ENCODE data around the gene DDX1. TPM values are rescaled to one million over a fixed set of nuclear protein-coding genes. Genes with fewer than 3 reads are reported as not detected.

The DDX1 gene
- total and polyA plus RNA-seq, 2 experiments from 2014 or later: 72.6 to 101 TPM

DNA sequence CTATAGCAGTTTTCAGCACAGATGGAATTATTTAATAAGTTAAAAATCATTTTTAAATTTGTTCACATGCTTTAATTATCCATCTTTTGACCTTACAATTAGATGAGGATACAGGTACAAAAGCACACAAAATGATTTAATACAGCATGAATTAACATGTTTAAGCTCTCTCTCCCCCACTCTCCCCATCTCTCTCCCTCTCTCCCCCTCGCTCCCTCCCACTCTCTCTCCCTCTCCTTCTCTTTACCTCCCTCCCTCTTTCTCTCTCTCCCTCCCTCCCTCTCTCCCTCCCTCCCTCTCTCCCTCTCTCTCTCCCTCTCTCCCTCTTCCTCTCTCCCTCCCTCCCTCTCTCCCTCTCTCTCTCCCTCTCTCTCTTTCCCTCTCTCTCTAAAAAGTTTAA is 38.1 kb upstream of the DDX1 start:
- H4K20me1 ChIP-seq (ENCODE audit: insufficient read depth): 0 out of 2 replicates have a peak, but pooled peaks cover 3% of the 10 kb centered on the region
- no peak for TF ChIP-seq EZH2phosphoT487 (IDR thresholded peaks at IDR 0.05; ENCODE audit: insufficient read depth, low read depth)
- no peak for TF ChIP-seq EZH2 (IDR thresholded peaks at IDR 0.05; ENCODE audit: insufficient read depth, poor library complexity, severe bottlenecking)
- H3F3A ChIP-seq (ENCODE audit: insufficient read depth): no peaks in the 10 kb centered on the region
- peaks cover 25% of the 10 kb centered on the region for H3K36me3 ChIP-seq (ENCODE audit: low read depth)
- no peak overlapping the region for H3K4me2 ChIP-seq (ENCODE audit: unreplicated experiment)
- H3K9me2 ChIP-seq (ENCODE audit: insufficient read depth): no peaks in the 10 kb centered on the region
- DNase-seq: no peak
- in situ Hi-C loops (cut with MboI): no loop called here
- H2AFZ ChIP-seq: no peak overlapping the region
- H3K27me3 ChIP-seq (replicated peaks; ENCODE audit: insufficient read depth): no peaks in the 10 kb centered on the region
- no peak overlapping the region for H3K4me3 ChIP-seq
- H3K27ac ChIP-seq: no peak overlapping the region
- H3K79me2 ChIP-seq (ENCODE audit: insufficient read depth): peaks cover 57% of the 10 kb centered on the region
- no peaks in the 10 kb centered on the region for H3K4me1 ChIP-seq (ENCODE audit: insufficient read depth)
- no peak overlapping the region for H3K9ac ChIP-seq
- 72 to 91% methylated on average over 1 of the region's 1 CpG for WGBS, 2 experiments (ENCODE audit: low coverage in 1 of 2, low lambda C conversion rate in 2 of 2, missing lambda C conversion rate in 2 of 2)
- H3K9me3 ChIP-seq (ENCODE audit: low read depth): no peaks in the 10 kb centered on the region

DNA sequence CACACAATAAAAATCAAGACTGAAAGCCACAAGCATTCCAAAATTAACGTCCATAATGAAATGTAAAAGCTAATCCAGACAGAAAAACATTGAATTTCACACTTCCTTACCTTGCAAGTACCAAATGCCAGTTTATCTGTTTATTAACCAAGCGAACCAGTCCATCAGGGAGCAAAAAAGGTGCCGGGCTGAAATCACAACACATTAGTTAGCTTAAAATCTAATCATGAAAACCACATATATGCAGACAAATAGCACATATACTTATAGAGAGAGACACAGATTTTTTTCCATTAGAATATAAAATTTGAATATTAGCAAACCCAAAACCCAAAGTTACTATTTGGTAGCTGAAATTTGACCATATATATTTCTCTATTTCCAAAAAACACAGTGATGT is 37.7 kb upstream of the DDX1 start:
- Histone ChIP-seq H3K9me3 (ENCODE audit: low read depth) (no peaks in the 10 kb centered on the region), H3K4me3 (no peak overlapping the region), H3K79me2 (ENCODE audit: insufficient read depth) (peaks cover 62% of the 10 kb centered on the region), H3K4me1 (ENCODE audit: insufficient read depth) (0 out of 2 replicates have a peak, but pooled peaks cover under 1% of the 10 kb centered on the region), H4K20me1 (ENCODE audit: insufficient read depth) (0 out of 2 replicates have a peak, but pooled peaks cover 3% of the 10 kb centered on the region), H3K36me3 (ENCODE audit: low read depth) (peaks cover 23% of the 10 kb centered on the region), H3K9ac (no peak overlapping the region), H3K9me2 (ENCODE audit: insufficient read depth) (no peaks in the 10 kb centered on the region), H3F3A (ENCODE audit: insufficient read depth) (no peaks in the 10 kb centered on the region), H2AFZ (no peak overlapping the region), H3K4me2 (ENCODE audit: unreplicated experiment) (no peak overlapping the region), H3K27me3 (replicated peaks; ENCODE audit: insufficient read depth) (no peaks in the 10 kb centered on the region), H3K27ac (no peak overlapping the region)
- no peak for DNase-seq
- TF ChIP-seq EZH2phosphoT487 (IDR thresholded peaks at IDR 0.05; ENCODE audit: insufficient read depth, low read depth) (no peak), EZH2 (IDR thresholded peaks at IDR 0.05; ENCODE audit: insufficient read depth, poor library complexity, severe bottlenecking) (no peak)
- in situ Hi-C loops (cut with MboI): no loop called here
- WGBS, 2 experiments (ENCODE audit: low coverage in 1 of 2, low lambda C conversion rate in 2 of 2, missing lambda C conversion rate in 2 of 2): 91 to 93% methylated on average over 3 of the region's 3 CpGs

GRCh38 chr2:15554525-15555218 is 37.0 kb upstream of the DDX1 start:
- Histone ChIP-seq H3K9ac (no peak overlapping the region), H3K4me1 (ENCODE audit: insufficient read depth) (peaks cover 8% of the 10 kb centered on the region; the same call in 1 of the 2 replicates), H3K79me2 (ENCODE audit: insufficient read depth) (peaks cover 69% of the 10 kb centered on the region), H2AFZ (no peak overlapping the region), H3K4me2 (ENCODE audit: unreplicated experiment) (no peak overlapping the region), H3F3A (ENCODE audit: insufficient read depth) (no peaks in the 10 kb centered on the region), H3K9me3 (ENCODE audit: low read depth) (no peaks in the 10 kb centered on the region), H4K20me1 (ENCODE audit: insufficient read depth) (0 out of 2 replicates have a peak, but pooled peaks cover 3% of the 10 kb centered on the region), H3K9me2 (ENCODE audit: insufficient read depth) (no peaks in the 10 kb centered on the region), H3K36me3 (ENCODE audit: low read depth) (peaks cover 20% of the 10 kb centered on the region), H3K27ac (no peak overlapping the region), H3K27me3 (replicated peaks; ENCODE audit: insufficient read depth) (no peaks in the 10 kb centered on the region), H3K4me3 (no peak overlapping the region)
- 93 to 98% methylated on average over 5 of the region's 5 CpGs for WGBS, 2 experiments (ENCODE audit: low coverage in 1 of 2, low lambda C conversion rate in 2 of 2, missing lambda C conversion rate in 2 of 2)
- peak; percentile 16 for DNase-seq
- in situ Hi-C loops (cut with MboI): no loop called here
- TF ChIP-seq EZH2phosphoT487 (IDR thresholded peaks at IDR 0.05; ENCODE audit: insufficient read depth, low read depth) (no peak), EZH2 (IDR thresholded peaks at IDR 0.05; ENCODE audit: insufficient read depth, poor library complexity, severe bottlenecking) (no peak)

- Histone ChIP-seq H3K27me3 (replicated peaks; ENCODE audit: insufficient read depth) (no peaks in the 10 kb centered on the region), H3K79me2 (ENCODE audit: insufficient read depth) (peaks cover 80% of the 10 kb centered on the region), H3K4me1 (ENCODE audit: insufficient read depth) (peaks cover 10% of the 10 kb centered on the region; the same call in 1 of the 2 replicates), H3F3A (ENCODE audit: insufficient read depth) (no peaks in the 10 kb centered on the region), H3K36me3 (ENCODE audit: low read depth) (peaks cover 20% of the 10 kb centered on the region), H3K9me2 (ENCODE audit: insufficient read depth) (no peaks in the 10 kb centered on the region), H3K9me3 (ENCODE audit: low read depth) (no peaks in the 10 kb centered on the region), H4K20me1 (ENCODE audit: insufficient read depth) (0 out of 2 replicates have a peak, but pooled peaks cover 3% of the 10 kb centered on the region), H3K9ac (no peak overlapping the region), H3K4me2 (ENCODE audit: unreplicated experiment) (no peak overlapping the region), H2AFZ (no peak overlapping the region), H3K4me3 (no peak overlapping the region), H3K27ac (no peak overlapping the region)
- whole genome bisulfite sequencing, 2 experiments (ENCODE audit: low coverage in 1 of 2, low lambda C conversion rate in 2 of 2, missing lambda C conversion rate in 2 of 2): 97 to 98% methylated on average over 3 of the region's 3 CpGs
- in situ Hi-C loops (cut with MboI): no loop called here
- TF ChIP-seq EZH2 (IDR thresholded peaks at IDR 0.05; ENCODE audit: insufficient read depth, poor library complexity, severe bottlenecking): no peak
- DNase-seq: no peak
Observed at GRCh38 chr2:15555760-15556193, 35.9 kb upstream of the DDX1 start.

Measured in GM23248 (cell line).